Measurements from ENCODE around the gene DPP6. TPM values are rescaled to one million over a fixed set of nuclear protein-coding genes. Genes with fewer than 3 reads are reported as not detected.

DPP6 gene
- total RNA-seq, 1 experiment from 2014 or later: not detected

DNA sequence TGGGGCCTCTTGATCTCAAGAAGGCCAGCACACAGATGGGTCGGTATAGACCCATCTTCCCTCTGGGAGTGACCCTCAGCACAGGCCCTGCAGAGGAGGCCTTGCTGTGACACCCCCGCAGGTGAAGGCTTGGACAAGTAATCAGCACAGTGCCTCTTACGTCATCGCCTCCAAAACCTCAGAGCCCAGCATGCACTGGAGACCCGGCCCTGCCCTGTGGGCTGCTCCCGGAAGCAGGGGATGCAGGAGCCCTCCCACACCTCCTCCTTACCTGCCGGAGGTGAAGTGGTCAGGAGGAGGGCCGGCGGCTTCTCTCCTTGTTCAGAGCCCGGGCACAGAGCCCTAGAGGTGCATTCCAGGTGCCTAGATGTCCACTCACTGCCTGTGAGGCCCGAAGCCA lies 829.3 kb downstream of the DPP6 start:
- intact Hi-C loops (cut with micrococcal nuclease; ENCODE audit: unreplicated experiment): no loop called here
- Histone ChIP-seq H3K9me3 (ENCODE audit: insufficient read depth, low read depth) (peaks cover 12% of the 10 kb centered on the region), H3K9me2 (ENCODE audit: insufficient read depth) (no peaks in the 10 kb centered on the region), H2AFZ (no peak overlapping the region), H3F3A (ENCODE audit: insufficient read depth, low read depth) (peaks cover 22% of the 10 kb centered on the region), H3K27me3 (ENCODE audit: insufficient read depth, low read depth) (peaks cover 86% of the 10 kb centered on the region), H3K4me2 (no peak overlapping the region), H4K20me1 (ENCODE audit: insufficient read depth) (no peaks in the 10 kb centered on the region), H3K4me3 (no peak overlapping the region), H3K4me1 (replicated peaks; ENCODE audit: insufficient read depth) (no peaks in the 10 kb centered on the region), H3K79me2 (ENCODE audit: low read depth) (no peaks in the 10 kb centered on the region), H3K36me3 (ENCODE audit: low read depth) (no peaks in the 10 kb centered on the region), H3K27ac (no peak overlapping the region)
- DNase-seq: no peak
- TF ChIP-seq CTCF (conservative IDR thresholded peaks at IDR 0.05) (no peak), EZH2 (IDR thresholded peaks at IDR 0.05; ENCODE audit: low read depth) (no peak)
- ChIA-PET POLR2A (ENCODE audit: unreplicated experiment) (no interaction called here), CTCF (no interaction called here)
- BruUV-seq (replicated peaks): no TSS peak

DNA sequence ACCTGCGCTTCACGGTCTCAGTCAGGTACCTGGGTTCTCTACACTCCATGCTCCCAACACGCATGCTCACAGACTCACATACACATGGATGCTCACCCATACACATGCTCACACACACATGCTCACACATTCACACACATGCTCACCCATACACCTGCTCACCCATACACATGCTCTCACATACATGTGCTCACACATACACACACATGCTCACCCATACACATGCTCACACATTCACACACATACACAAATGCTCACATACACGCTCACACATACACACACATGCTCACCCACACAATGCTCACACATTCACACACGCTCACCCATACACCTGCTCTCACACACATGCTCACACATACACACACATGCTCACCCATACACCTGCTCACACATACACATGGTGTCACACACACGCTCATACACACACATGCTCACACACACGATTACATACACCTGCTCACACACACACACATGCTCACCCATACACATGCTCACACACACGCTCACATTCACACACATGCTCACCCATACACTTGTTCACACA lies 830.8 kb downstream of the DPP6 start:
- TF ChIP-seq CTCF (conservative IDR thresholded peaks at IDR 0.05): no peak
- TF ChIP-seq EZH2 (IDR thresholded peaks at IDR 0.05; ENCODE audit: low read depth): no peak
- intact Hi-C loops (cut with micrococcal nuclease; ENCODE audit: unreplicated experiment): no loop called here
- Histone ChIP-seq H3K9me2 (ENCODE audit: insufficient read depth) (no peaks in the 10 kb centered on the region), H3F3A (ENCODE audit: insufficient read depth, low read depth) (peaks cover 22% of the 10 kb centered on the region), H2AFZ (no peak overlapping the region), H4K20me1 (ENCODE audit: insufficient read depth) (no peaks in the 10 kb centered on the region), H3K27me3 (ENCODE audit: insufficient read depth, low read depth) (peaks cover 86% of the 10 kb centered on the region), H3K4me2 (no peak overlapping the region), H3K9me3 (ENCODE audit: insufficient read depth, low read depth) (peaks cover 12% of the 10 kb centered on the region), H3K4me3 (no peak overlapping the region), H3K36me3 (ENCODE audit: low read depth) (no peaks in the 10 kb centered on the region), H3K4me1 (replicated peaks; ENCODE audit: insufficient read depth) (no peaks in the 10 kb centered on the region), H3K27ac (no peak overlapping the region), H3K79me2 (ENCODE audit: low read depth) (no peaks in the 10 kb centered on the region)
- CTCF ChIA-PET: no interaction called here
- BruUV-seq (replicated peaks): no TSS peak
- POLR2A ChIA-PET (ENCODE audit: unreplicated experiment): no interaction called here
- no peak for DNase-seq

DNA sequence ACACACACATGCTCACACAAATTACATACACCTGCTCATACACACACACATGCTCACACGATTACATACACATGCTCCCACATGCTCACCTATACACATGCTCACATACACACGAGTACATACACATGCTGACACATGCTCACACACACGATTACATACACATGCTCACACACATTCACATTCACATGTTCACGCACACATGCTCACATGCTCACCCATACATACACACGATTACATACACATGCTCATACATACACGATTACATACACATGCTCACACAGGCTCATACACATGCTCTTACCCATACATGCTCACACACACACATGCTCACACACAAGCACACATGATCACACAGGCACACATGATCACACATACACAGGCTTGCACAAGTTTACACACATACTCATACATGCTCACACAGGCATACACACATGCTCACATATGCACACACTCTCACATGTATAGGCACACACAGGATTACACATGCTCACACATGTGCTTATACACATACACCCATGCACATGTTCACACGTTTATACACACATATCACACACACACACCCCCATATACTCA lies 832.2 kb downstream of the DPP6 start:
- DNase-seq: no peak
- Histone ChIP-seq H3K9me2 (ENCODE audit: insufficient read depth) (no peaks in the 10 kb centered on the region), H3K4me2 (no peak overlapping the region), H3K9me3 (ENCODE audit: insufficient read depth, low read depth) (peaks cover 12% of the 10 kb centered on the region), H3K27ac (no peak overlapping the region), H3K36me3 (ENCODE audit: low read depth) (no peaks in the 10 kb centered on the region), H2AFZ (no peak overlapping the region), H4K20me1 (ENCODE audit: insufficient read depth) (no peaks in the 10 kb centered on the region), H3K79me2 (ENCODE audit: low read depth) (no peaks in the 10 kb centered on the region), H3K4me3 (no peak overlapping the region), H3K4me1 (replicated peaks; ENCODE audit: insufficient read depth) (no peaks in the 10 kb centered on the region), H3K27me3 (ENCODE audit: insufficient read depth, low read depth) (peaks cover 89% of the 10 kb centered on the region), H3F3A (ENCODE audit: insufficient read depth, low read depth) (peaks cover 22% of the 10 kb centered on the region)
- no TSS peak for BruUV-seq (replicated peaks)
- ChIA-PET POLR2A (ENCODE audit: unreplicated experiment) (no interaction called here), CTCF (no interaction called here)
- TF ChIP-seq EZH2 (IDR thresholded peaks at IDR 0.05; ENCODE audit: low read depth): no peak
- no peak for TF ChIP-seq CTCF (conservative IDR thresholded peaks at IDR 0.05)
- intact Hi-C loops (cut with micrococcal nuclease; ENCODE audit: unreplicated experiment): no loop called here
